ENCODE results near the gene MROH2B. TPM values are rescaled to one million over a fixed set of nuclear protein-coding genes. Genes with fewer than 3 reads are reported as not detected.

Gene MROH2B
- total and polyA plus RNA-seq, 2 donors (not counting 3 experiments of a cell fraction or from before 2014, with no cell fraction given): not detected

DNA sequence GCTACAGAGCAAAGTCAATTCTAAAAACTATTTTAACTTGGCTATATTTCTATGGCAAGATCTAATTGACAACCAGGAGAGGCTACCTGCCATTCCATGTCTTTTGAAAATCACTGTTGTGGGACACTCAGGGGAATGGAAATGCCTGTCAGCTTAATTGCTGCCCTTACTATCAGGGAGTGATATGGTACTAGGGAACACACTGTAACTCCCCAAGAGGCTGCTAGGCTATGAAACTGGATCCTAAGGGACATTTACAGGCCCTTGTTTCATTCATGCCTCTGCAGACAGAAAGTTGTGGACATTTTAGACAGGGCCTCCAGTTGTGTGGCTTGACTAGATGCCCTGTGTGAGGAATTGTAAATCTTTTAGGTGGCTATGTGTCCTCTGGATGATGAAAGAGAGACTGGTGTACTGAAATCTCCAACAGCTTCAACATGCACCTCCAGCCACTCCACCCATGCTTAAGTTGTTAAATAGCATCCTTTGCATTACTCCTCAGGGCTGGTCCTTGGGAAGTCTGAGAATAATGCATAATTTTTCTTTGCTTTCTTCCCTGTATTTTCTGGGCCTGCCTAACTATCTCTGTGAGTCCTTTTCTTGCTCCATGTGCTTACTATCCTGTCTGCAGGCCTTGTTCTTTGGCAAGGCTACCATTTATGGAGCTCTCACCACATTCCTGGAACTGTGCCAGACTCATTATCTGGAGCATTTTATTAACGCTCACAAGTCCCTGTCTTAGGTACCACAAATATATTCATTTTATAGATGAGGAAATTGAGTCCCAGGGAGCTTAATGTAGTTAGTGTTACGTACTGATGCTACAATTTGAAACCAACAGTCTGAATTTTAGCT, 3.2 kb downstream of the MROH2B start:
- no peaks in the 10 kb centered on the region for H3K79me2 ChIP-seq (ENCODE audit: control insufficient read depth, insufficient read depth, low read length)
- dilution Hi-C loops (cut with MboI; ENCODE audit: extremely low pct_ligation_motif_present, low sequenced_read_pairs): no loop called here
- no peak for DNase-seq (ENCODE audit: low read depth, low spot score)
- FAIRE-seq: no peak
- intact Hi-C loops (cut with micrococcal nuclease): no loop called here
- ChIA-PET CTCF (no interaction called here), POLR2A (no interaction called here)
- H2AFZ ChIP-seq (ENCODE audit: low read depth, low read length): no peak overlapping the region
- H3K4me2 ChIP-seq (ENCODE audit: insufficient read depth, low read length): no peak overlapping the region
- no peak for TF ChIP-seq MYC (IDR thresholded peaks at IDR 0.05; ENCODE audit: low read depth, low read length)
- no peak for TF ChIP-seq GATA2 (IDR thresholded peaks at IDR 0.05; ENCODE audit: insufficient read depth, insufficient read length, low read depth, low read length)
- TF ChIP-seq FOS (IDR thresholded peaks at IDR 0.05; ENCODE audit: borderline replicate concordance, insufficient read depth, low read length): no peak
- TF ChIP-seq, protein P1, sequence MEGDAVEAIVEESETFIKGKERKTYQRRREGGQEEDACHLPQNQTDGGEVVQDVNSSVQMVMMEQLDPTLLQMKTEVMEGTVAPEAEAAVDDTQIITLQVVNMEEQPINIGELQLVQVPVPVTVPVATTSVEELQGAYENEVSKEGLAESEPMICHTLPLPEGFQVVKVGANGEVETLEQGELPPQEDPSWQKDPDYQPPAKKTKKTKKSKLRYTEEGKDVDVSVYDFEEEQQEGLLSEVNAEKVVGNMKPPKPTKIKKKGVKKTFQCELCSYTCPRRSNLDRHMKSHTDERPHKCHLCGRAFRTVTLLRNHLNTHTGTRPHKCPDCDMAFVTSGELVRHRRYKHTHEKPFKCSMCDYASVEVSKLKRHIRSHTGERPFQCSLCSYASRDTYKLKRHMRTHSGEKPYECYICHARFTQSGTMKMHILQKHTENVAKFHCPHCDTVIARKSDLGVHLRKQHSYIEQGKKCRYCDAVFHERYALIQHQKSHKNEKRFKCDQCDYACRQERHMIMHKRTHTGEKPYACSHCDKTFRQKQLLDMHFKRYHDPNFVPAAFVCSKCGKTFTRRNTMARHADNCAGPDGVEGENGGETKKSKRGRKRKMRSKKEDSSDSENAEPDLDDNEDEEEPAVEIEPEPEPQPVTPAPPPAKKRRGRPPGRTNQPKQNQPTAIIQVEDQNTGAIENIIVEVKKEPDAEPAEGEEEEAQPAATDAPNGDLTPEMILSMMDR (IDR thresholded peaks at IDR 0.05; ENCODE audit: extremely low read depth in 1 of 2, insufficient read depth in 1 of 2, low read depth in 1 of 2, low read length in 2 of 2): no peak
- no peak for TF ChIP-seq EZH2 (IDR thresholded peaks at IDR 0.05; ENCODE audit: borderline replicate concordance, low read depth, low read length, severe bottlenecking)
- TF ChIP-seq, protein P2, sequence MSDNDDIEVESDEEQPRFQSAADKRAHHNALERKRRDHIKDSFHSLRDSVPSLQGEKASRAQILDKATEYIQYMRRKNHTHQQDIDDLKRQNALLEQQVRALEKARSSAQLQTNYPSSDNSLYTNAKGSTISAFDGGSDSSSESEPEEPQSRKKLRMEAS (IDR thresholded peaks at IDR 0.05; ENCODE audit: insufficient read depth, insufficient read length): no peak
- TF ChIP-seq POLR2A (IDR thresholded peaks at IDR 0.05; ENCODE audit: low read depth, low read length): no peak
- TF ChIP-seq POLR2AphosphoS5 (IDR thresholded peaks at IDR 0.05; ENCODE audit: insufficient read depth, low read depth, low read length): no peak
- TF ChIP-seq JUN (IDR thresholded peaks at IDR 0.05; ENCODE audit: borderline replicate concordance, insufficient read depth, insufficient read length, low read depth): no peak
- no peaks in the 10 kb centered on the region for H3K9me3 ChIP-seq (replicated peaks; ENCODE audit: control insufficient read depth, insufficient read depth, low read length)
- H4K20me1 ChIP-seq (replicated peaks; ENCODE audit: control insufficient read depth, extremely low read depth, insufficient read depth, low read length): no peaks in the 10 kb centered on the region
- H3K9ac ChIP-seq (replicated peaks; ENCODE audit: extremely low read depth, insufficient read depth, low read length): no peak overlapping the region
- BruUV-seq (replicated peaks): no TSS peak
- no peaks in the 10 kb centered on the region for H3K9me1 ChIP-seq (replicated peaks; ENCODE audit: control insufficient read depth, extremely low read depth, insufficient read depth, low read length)
- H3K36me3 ChIP-seq (ENCODE audit: control insufficient read depth in 2 of 2, extremely low read depth in 1 of 2, insufficient read depth in 2 of 2, low read length in 2 of 2): no peaks in the 10 kb centered on the region
- no peak overlapping the region for H3K27ac ChIP-seq (ENCODE audit: insufficient read depth, low read depth, low read length)
- H3K27me3 ChIP-seq (ENCODE audit: control insufficient read depth in 2 of 2, insufficient read depth in 2 of 2, low read length in 2 of 2): no peaks in the 10 kb centered on the region
- H3K4me1 ChIP-seq (ENCODE audit: control insufficient read depth, extremely low read depth, insufficient read depth, low read length): no peaks in the 10 kb centered on the region
- H3K4me3 ChIP-seq (replicated peaks in 1 of 3; ENCODE audit: insufficient read depth in 1 of 3, low read depth in 1 of 3, low read length in 3 of 3): no peak overlapping the region
